Spleen (tissue), 11 donors: ENCODE measurements around the gene TMEM18. TPM values are rescaled to one million over a fixed set of nuclear protein-coding genes. Genes with fewer than 3 reads are reported as not detected.

ENCODE experiments used
- DNase-seq: peaks from one replicate; pipeline ENCODE4 v3.0.0-alpha.2; 2020
- H3K27ac ChIP-seq, 8 donors: fragments of 200-600 bp; sonication (generic) in 7 of 8; 1 replicate in 4 of 8; 2 replicates in 4 of 8; pipeline versions ENCODE4 v1.5.0 to v1.8.0; 2016 to 2021; ENCODE audit warnings: inconsistent platforms in 4 of 8, mild to moderate bottlenecking in 4 of 8, moderate library complexity in 1 of 8
- H3K27me3 ChIP-seq, 7 donors: fragments of 200-600 bp; sonication (generic) in 6 of 7; replicated peaks in 1 of 7; 1 replicate in 4 of 7; 2 replicates in 3 of 7; pipeline versions ENCODE4 v1.5.0 to v1.8.0; 2016 to 2021; ENCODE audit warnings: inconsistent platforms in 3 of 7, mild to moderate bottlenecking in 1 of 7
- H3K36me3 ChIP-seq, 6 donors: fragments of 200-600 bp; sonication (generic) in 5 of 6; 1 replicate in 4 of 6; 2 replicates in 2 of 6; pipeline versions ENCODE4 v1.5.0 to v1.8.0; 2016 to 2021; ENCODE audit warnings: inconsistent platforms in 2 of 6
- H3K4me1 ChIP-seq, 6 donors: fragments of 200-600 bp; sonication (generic) in 5 of 6; 1 replicate in 3 of 6; 2 replicates in 3 of 6; pipeline versions ENCODE4 v1.5.0 to v1.8.0; 2016 to 2021; ENCODE audit warnings: inconsistent platforms in 3 of 6
- H3K4me3 ChIP-seq, 8 donors: fragments of 200-600 bp; sonication (generic) in 7 of 8; 1 replicate in 4 of 8; 2 replicates in 4 of 8; pipeline versions ENCODE4 v1.5.0 to v1.8.0; 2016 to 2021; ENCODE audit warnings: inconsistent platforms in 4 of 8, mild to moderate bottlenecking in 4 of 8, moderate library complexity in 2 of 8
- H3K9me3 ChIP-seq, 8 donors: fragments of 200-600 bp; sonication (generic) in 7 of 8; 1 replicate in 4 of 8; 2 replicates in 4 of 8; pipeline versions ENCODE4 v1.5.0 to v1.8.0; 2016 to 2021; ENCODE audit warnings: inconsistent platforms in 4 of 8
- CTCF ChIP-seq, 11 experiments: fragments of 200-600 bp in 7 of 11; fragments of 450-650 bp in 4 of 11; sonication (generic) in 4 of 11; IDR thresholded peaks in 8 of 11; conservative IDR thresholded peaks in 3 of 11; 1 replicate in 7 of 11; 2 replicates in 4 of 11; pipeline versions ENCODE4 v1.4.0 to v1.8.0; 2016 to 2021; ENCODE audit warnings: antibody characterized with exemption in 11 of 11, inconsistent platforms in 4 of 11, mild to moderate bottlenecking in 1 of 11
- POLR2A ChIP-seq, 3 donors: fragments of 450-650 bp; IDR thresholded peaks; one replicate each; pipeline ENCODE4 v1.5.1; 2017; ENCODE audit warnings: antibody characterized with exemption in 3 of 3, mild to moderate bottlenecking in 1 of 3
- POLR2AphosphoS5 ChIP-seq, 3 donors: sonication (generic); formaldehyde crosslinking; IDR thresholded peaks; one replicate each; pipeline ENCODE4 v1.5.1; 2017; ENCODE audit warnings: antibody characterized with exemption in 3 of 3
- WGBS, 5 donors: extraction: QIAGEN DNeasy Blood & Tissue Kit in 3 of 5; methylation state at CpG; one replicate each; pipeline versions ENCODE4 v1.1.5 to v1.1.7; 2013 to 2018; 5-methylcytosine and 5-hydroxymethylcytosine counted together
- intact Hi-C: fragments of 100-400 bp; cut with DNase I; formaldehyde crosslinking; loops from one replicate; pipeline ENCODE4 v1.15.0; 2023; ENCODE audit warnings: low total_unique reads
- polyA plus RNA-seq, 3 donors: library from polyadenylated mRNA; stranded (reverse); fragments of 200-250 nt; gene quantifications; one replicate each; pipeline ENCODE4 v1.2.1, GENCODE V29; 2013
- total RNA-seq, 7 donors: library from RNA; depleted of rRNA in 3 of 7; stranded (reverse); fragments of >200 nt in 3 of 7; fragmentation: NEBNext Ultra II Directional in 4 of 7; extraction: Animal tissue kit (Norgen Biotek cat#: 25700) in 4 of 7; gene quantifications; one replicate each; pipeline versions ENCODE4 v1.1.0 to v1.2.1, GENCODE V29; 2016 to 2021
- donor health status: healthy with polysubstance abuse.
- donor health status: DM: no; HTN: no; CAD: no; lungs with moderate emphysema.
- donor health status: DM: no; HTN: no; CAD: no.
- donor health status: Bipolar disorder and iron deficiency.
- donor health status: healthy.
- donor health status: DM: no; HTN: no; CAD: no.
- donor health status: DM: yes; HTN: yes; CAD: no.

Gene TMEM18
- total and polyA plus RNA-seq, 10 donors, result 20.0 to 29.3 (median 22.6) TPM

- 84 to 92% (median 88%) methylated on average over 5 of the region's 5 CpGs for WGBS, 5 donors
- DNase-seq, result no peak
- Histone ChIP-seq H3K27ac (no peak overlapping the region), H3K4me1 (no peaks in the 10 kb centered on the region), H3K36me3 (no peaks in the 10 kb centered on the region), H3K9me3 (no peaks in the 10 kb centered on the region), H3K27me3 (peaks cover 0 to 43% (median 0%) of the 10 kb centered on the region in 7 donors), H3K4me3 (no peak overlapping the region)
- intact Hi-C loops, result no loop called here
- TF ChIP-seq POLR2A (IDR thresholded peaks at IDR 0.05) (no peak), CTCF (IDR thresholded peaks at IDR 0.05 in 8 of 11, conservative IDR thresholded peaks at IDR 0.05 in 3 of 11) (no peak), POLR2AphosphoS5 (IDR thresholded peaks at IDR 0.05) (no peak)
These were observed 46.6 kb upstream of the TMEM18 start for GRCh38 chr2:723761-724160.

- Histone ChIP-seq H3K36me3 (no peaks in the 10 kb centered on the region), H3K4me1 (no peaks in the 10 kb centered on the region), H3K27me3 (peaks cover 0 to 52% (median 0%) of the 10 kb centered on the region in 7 donors), H3K9me3 (no peaks in the 10 kb centered on the region), H3K27ac (no peak overlapping the region), H3K4me3 (no peak overlapping the region)
- 90 to 93% (median 91%) methylated on average over 21 of the region's 21 CpGs for WGBS, 5 donors
- intact Hi-C loops, result no loop called here
- no peak for DNase-seq
- TF ChIP-seq POLR2A (IDR thresholded peaks at IDR 0.05), result no peak
- TF ChIP-seq POLR2AphosphoS5 (IDR thresholded peaks at IDR 0.05), result no peak
- no peak for TF ChIP-seq CTCF (IDR thresholded peaks at IDR 0.05 in 8 of 11, conservative IDR thresholded peaks at IDR 0.05 in 3 of 11)
These were observed 43.6 kb upstream of the TMEM18 start for GRCh38 chr2:720842-721241.

GRCh38 chr2:719734-720133 lies 42.5 kb upstream of the TMEM18 start:
- TF ChIP-seq POLR2A (IDR thresholded peaks at IDR 0.05) (no peak), CTCF (IDR thresholded peaks at IDR 0.05 in 8 of 11, conservative IDR thresholded peaks at IDR 0.05 in 3 of 11) (no peak), POLR2AphosphoS5 (IDR thresholded peaks at IDR 0.05) (no peak)
- H3K27ac ChIP-seq, result no peak overlapping the region
- H3K27me3 ChIP-seq, result peaks cover 0 to 47% (median 0%) of the 10 kb centered on the region in 7 donors
- no peak overlapping the region for H3K4me3 ChIP-seq
- H3K36me3 ChIP-seq, result no peaks in the 10 kb centered on the region
- WGBS, 5 donors, result 48 to 58% (median 50%) methylated on average over 9 of the region's 9 CpGs
- intact Hi-C loops, result loop anchor here (10.0 kb wide), 1 partner anchor 825 kb away; no protein-coding TSS in a partner anchor
- no peaks in the 10 kb centered on the region for H3K9me3 ChIP-seq
- DNase-seq, result no peak
- H3K4me1 ChIP-seq, result peaks cover 0 to 4% (median under 1%) of the 10 kb centered on the region in 6 donors

GRCh38 chr2:719191-719590 lies 42.0 kb upstream of the TMEM18 start:
- Histone ChIP-seq H3K27ac (no peak overlapping the region), H3K9me3 (no peaks in the 10 kb centered on the region), H3K4me3 (no peak overlapping the region), H3K27me3 (peaks cover 0 to 44% (median 0%) of the 10 kb centered on the region in 7 donors), H3K36me3 (no peaks in the 10 kb centered on the region), H3K4me1 (peaks cover 0 to 10% (median 5%) of the 10 kb centered on the region in 6 donors)
- no peak for DNase-seq
- intact Hi-C loops, result loop anchor here (10.0 kb wide), 1 partner anchor 826 kb away; no protein-coding TSS in a partner anchor
- TF ChIP-seq CTCF (IDR thresholded peaks at IDR 0.05 in 8 of 11, conservative IDR thresholded peaks at IDR 0.05 in 3 of 11), result no peak
- TF ChIP-seq POLR2A (IDR thresholded peaks at IDR 0.05), result no peak
- no peak for TF ChIP-seq POLR2AphosphoS5 (IDR thresholded peaks at IDR 0.05)
